Measurements from ENCODE around the gene ZNF70.
A peak's percentile ranks its signal among the peaks of the same experiment; 100 is the strongest.
"Not testable (repeated sequence)": the region's sequence is repeated elsewhere in the genome, so short reads cannot be mapped to it uniquely, and the experiment has no call there.

ZNF70 gene

DNA sequence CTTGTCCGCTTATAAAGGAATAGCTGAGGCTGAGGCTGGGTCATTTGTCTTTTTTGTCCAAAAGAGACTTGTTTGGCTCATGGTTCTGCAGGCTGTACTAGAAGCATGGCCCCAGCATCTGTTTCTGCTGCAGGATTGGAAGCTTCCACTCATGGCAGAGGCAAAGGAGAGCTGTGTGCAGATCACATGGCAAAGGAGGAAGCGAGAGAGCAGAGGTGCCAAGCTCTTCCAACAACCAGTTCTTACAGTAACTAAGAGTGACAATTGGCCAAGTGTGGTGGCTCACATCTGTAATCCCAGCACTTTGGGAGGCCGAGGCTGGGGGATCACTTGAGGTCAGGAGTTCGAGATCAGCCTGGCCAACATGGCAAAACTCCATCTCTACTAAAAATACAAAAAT, 22.8 kb downstream of the ZNF70 start:
- not testable (repeated sequence) for DNase-seq (ENCODE audit: extremely low spot score, insufficient read length, low read depth); FAIRE-seq

- DNase-seq (ENCODE audit: extremely low spot score, insufficient read length, low read depth) (no peak), FAIRE-seq (no peak)
Observed at GRCh38 chr22:23722724-23723123, 28.2 kb downstream of the ZNF70 start.

DNA sequence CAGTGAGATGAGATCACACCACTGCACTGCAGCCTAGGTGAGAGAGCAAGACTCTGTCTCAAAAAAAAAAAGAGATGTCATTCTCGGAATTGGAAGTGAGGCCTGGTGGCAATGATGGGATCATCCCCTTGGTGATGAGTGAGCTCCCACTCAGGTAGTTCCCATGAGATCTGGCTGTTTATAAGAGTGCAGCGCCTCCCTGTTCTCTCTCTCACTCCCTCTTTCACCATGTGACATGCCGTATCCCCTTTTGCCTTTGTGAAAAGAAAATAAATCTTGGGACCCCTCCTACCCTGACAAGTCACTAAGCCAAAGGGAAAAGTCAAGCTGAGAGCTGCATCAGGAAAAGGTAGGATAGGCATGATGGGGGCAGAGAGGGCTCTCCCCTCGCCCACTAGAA, 28.8 kb downstream of the ZNF70 start:
- no peak for FAIRE-seq

DNA sequence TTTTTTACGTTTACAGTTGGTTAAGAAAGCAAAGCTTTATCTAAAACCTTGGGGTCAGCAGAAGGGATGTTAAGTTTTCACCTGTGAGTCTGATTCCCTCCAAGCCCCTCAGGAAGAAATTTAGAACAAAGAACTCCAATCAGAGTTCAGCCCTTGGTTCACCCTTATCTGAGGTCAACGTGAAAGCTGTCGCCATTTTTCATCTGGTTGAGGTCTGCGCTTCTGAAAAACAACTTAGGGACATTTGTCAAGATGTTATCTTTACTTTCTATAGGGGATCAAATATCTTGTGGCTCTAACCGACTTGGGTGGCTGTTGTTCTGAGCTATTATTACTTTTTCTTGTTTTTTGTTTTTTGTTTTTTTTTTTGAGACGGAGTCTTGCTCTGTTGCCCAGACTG, 30.1 kb downstream of the ZNF70 start:
- FAIRE-seq (no peak), DNase-seq (ENCODE audit: extremely low spot score, insufficient read length, low read depth) (no peak)

More for the DNA sequence above, 28.8 kb downstream of the ZNF70 start:
- no peak for DNase-seq (ENCODE audit: extremely low spot score, insufficient read length, low read depth)

DNA sequence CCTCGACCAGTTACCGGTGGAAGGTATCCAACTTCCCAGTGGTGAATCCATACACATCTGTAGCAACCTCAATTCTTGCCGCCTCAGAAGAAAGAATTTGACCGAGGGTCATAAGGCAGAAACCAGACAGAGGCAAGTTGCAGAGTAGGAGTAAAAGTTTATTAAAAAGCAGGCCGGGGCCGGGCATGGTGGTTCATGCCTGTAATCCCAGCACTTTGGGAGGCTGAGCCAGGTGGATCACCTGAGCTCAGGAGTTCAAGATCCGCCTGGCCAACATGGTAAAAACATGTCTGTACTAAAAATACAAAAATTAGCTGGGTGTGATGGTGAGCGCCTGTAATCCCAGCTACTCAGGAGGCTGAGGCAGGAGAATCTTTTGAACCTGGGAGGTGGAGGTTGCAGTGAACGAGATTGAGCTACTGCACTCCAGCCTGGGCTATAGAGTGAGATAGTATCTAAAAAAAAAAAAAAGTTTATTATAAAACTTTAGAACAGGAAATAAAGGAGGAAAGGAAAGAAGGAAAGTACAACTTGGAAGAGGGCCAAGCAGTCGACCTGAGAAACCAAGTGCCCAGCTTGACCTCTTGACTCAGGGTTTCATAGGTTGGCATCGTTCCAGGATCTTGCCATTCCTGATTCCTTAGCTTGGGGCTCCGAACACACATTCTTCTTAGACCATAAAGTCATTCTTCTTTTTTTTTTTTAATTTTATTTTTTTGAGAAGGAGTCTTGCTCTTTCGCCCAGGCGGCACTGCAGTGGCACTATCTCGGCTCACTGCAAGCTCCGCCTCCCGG, 32.3 kb downstream of the ZNF70 start:
- FAIRE-seq, result no peak
- DNase-seq (ENCODE audit: extremely low spot score, insufficient read length, low read depth), result no peak

GRCh38 chr22:23716811-23717801, 33.8 kb downstream of the ZNF70 start:
- DNase-seq (ENCODE audit: extremely low spot score, insufficient read length, low read depth) (peak; percentile 85), FAIRE-seq (peak; percentile 91)

DNA sequence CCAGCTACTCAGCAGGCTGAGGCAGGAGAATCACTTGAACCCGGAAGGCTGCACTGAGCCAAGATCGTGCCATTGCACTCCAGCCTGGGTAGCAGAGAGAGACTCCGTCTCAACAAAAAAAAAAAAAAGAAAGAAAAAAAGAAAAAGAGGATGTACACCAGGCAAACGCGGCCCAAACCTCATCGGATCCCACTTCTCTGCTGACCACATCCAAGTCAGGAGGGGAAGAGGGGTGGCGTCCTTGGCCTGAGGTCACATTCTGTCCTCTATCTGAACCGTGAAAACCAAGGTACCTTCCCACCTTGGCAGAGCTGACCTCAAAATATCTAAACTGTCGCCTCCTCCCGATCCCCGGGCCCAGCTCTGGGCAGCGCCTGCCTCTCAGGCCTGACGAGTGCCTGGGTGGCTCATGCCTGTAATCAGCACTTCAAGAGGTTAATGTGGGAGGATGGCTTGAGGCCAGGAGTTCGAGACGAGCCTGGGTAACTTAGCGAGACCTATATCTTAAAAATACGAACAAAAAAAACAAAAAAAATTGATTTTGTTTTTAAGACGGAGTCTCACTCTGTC, 35.0 kb downstream of the ZNF70 start:
- FAIRE-seq, result no peak

GRCh38 chr22:23714596-23715578, 36.0 kb downstream of the ZNF70 start:
- FAIRE-seq (no peak), DNase-seq (ENCODE audit: extremely low spot score, insufficient read length, low read depth) (no peak)

More for the DNA sequence above, 35.0 kb downstream of the ZNF70 start:
- DNase-seq (ENCODE audit: extremely low spot score, insufficient read length, low read depth), result no peak

DNA sequence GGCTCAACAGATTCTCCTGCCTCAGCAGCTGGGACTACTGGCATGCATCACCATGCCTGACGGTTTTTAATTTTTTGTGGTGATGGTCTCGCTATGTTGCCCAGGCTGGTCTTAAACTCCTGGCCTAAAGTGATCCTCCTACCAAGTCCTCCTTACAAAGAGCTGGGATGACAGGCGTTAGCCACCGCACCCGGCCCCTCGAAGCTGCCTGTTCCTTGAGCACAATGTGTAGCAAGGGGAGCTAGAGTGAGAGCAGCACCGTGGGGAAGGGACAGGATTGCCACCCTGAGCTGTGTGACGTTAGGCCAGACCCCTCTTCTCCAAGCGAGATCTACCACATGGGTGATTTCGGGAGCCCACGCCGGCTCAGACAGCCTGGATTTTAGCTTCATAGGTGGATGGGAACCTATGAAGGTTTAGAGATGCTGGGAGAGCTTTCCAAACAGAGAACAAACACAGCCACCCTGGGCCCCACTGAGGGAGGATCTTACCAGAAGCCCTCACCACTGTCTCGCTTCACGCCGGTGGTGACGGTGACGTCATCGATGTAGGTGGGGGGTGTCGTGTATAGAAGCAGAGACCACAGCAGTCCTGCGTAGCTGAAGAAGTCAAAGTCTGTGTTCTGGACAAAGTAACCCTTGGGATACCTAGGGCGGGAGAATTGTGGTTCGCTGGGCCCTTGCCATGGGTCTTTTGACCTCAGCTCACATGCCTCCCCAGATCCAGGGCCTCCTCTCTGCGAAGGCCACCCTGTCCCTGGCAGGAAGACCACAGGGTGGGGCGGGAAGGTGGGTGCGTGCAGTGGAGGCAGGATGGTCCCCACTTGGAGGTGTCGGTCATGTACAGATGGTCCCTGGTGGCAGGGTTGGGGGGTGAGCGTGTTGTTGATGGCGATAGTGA, 37.0 kb downstream of the ZNF70 start:
- FAIRE-seq, result no peak
- no peak for DNase-seq (ENCODE audit: extremely low spot score, insufficient read length, low read depth)

GRCh38 chr22:23712256-23712655, 38.7 kb downstream of the ZNF70 start:
- FAIRE-seq (no peak), DNase-seq (ENCODE audit: extremely low spot score, insufficient read length, low read depth) (no peak)

DNA sequence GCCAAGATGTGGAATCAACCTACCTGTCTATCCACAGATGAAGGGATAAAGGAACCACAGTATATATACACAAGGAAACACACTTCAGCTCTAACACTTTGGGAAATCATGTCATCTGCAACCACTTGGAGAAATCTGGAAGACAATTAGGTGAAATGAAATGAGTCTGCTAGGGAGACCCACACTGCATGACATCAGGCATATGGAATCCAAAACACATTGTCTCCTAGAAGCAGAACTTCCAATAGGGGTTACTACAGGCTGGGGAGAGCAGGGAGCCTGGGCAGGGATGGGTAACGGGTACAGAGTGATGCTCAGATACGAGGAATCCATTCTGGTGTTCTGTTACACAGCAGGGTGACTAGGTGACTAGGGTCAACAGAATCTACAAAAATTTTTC, 41.8 kb downstream of the ZNF70 start:
- DNase-seq (ENCODE audit: extremely low spot score, insufficient read length, low read depth) (no peak), FAIRE-seq (no peak)

DNA sequence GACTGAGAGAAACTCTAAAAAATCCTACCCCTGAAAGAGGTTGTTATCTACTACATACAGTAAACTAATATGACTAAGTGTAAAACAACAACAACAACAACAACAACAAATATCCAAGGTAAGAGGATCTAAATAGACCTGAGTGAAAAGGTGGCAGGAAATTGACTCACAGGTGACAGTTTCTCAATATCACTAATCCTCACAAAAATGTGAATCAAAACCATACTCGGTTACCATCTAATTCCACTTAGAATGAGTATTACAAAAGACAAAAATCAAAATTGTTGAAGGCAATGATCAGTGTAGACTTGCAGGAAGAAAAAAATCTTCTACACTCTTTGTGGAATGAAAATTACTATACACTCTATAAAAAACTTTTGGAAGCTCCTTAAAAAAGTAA, 42.6 kb downstream of the ZNF70 start:
- no peak for FAIRE-seq
- no peak for DNase-seq (ENCODE audit: extremely low spot score, insufficient read length, low read depth)

DNA sequence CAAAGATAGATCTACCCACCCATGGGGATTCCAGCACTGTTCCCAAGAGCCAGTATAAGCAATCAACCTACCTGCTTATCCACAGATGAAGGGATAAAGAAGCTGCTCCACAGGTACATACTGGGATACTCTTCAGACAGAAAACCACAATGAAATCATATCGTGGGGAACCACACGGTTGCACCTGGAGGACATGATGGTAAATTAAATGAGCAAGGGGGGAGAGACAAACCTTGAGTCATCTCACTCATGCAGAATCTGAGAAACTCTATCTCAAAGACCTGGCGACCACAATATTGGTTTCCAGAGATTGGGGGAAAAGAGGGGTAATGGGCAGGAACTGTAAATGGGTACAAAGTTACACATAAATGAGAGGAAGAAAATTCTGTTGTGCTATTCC, 45.6 kb downstream of the ZNF70 start:
- FAIRE-seq (no peak), DNase-seq (ENCODE audit: extremely low spot score, insufficient read length, low read depth) (no peak)

- FAIRE-seq (no peak), DNase-seq (ENCODE audit: extremely low spot score, insufficient read length, low read depth) (no peak)
Observed at GRCh38 chr22:23704829-23705228, 46.1 kb downstream of the ZNF70 start.

DNA sequence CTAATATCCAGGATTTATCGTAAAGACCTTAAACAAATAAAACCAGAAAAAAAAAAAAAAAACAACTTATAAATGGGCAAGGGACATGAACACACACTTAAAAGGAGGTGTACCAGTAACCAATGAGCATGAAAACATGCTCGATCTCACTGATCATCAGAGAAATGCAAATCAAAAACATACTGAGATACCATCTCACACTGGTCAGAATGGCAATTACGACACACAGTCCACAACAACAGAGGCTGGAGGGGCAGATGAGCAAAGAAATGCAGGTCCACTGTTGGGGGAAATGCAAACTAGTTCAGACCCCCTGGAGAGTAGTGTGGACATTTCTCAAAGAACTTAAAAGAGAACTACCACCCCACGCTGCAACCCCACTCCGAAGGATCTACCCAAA, 46.9 kb downstream of the ZNF70 start:
- no peak for FAIRE-seq
- no peak for DNase-seq (ENCODE audit: extremely low spot score, insufficient read length, low read depth)

- DNase-seq (ENCODE audit: extremely low spot score, insufficient read length, low read depth) (no peak), FAIRE-seq (no peak)
Observed at GRCh38 chr22:23700706-23701105, 50.2 kb downstream of the ZNF70 start.

DNA sequence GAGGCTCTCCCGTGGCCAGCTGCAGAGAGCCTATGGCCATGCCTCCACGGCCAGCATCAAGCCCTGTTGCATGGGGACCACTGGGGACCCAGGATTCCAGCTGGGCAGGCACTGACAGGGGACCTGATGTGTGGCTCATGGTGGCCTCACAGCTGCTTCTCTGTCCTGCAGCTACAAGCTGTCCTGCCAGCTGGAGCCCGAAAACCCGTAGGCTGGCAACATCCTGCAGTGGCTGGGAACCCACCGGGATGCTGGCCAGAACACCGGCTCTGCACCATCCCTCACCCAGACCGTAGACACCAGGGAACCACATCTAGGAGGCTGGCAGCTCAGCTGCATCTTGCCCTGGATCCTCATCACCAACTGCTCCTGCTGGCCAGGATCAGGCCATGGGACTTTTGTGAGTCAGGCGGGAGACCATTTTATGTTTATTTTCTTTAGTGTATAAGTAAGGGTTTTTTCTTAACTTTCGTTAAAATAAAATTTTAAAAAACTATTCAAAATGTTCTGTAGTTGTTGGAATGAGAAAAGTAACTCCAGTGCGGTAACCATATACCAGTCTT, 52.2 kb downstream of the ZNF70 start:
- FAIRE-seq, result no peak
- no peak for DNase-seq (ENCODE audit: extremely low spot score, insufficient read length, low read depth)

DNA sequence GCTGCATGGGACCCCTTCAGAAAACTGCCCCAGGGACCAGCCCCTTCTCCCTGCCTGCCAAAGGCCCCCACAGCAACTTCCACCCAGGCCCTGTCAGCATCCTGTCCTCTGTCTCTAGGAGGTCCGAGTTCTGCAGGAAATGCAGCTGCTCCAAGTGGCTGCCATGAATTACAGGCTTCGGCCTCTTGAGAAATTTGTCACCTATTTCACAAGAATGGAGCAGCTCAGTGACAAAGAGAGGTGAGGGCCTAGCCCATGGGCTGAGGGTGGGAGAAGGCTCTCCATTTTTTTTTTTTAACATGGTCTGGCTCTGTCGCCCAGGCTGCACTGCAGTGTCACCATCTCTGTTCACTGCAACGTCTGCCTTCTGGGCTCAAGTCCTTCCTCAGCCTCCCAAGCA, 52.8 kb downstream of the ZNF70 start:
- FAIRE-seq, result no peak
- no peak for DNase-seq (ENCODE audit: extremely low spot score, insufficient read length, low read depth)

Measured in GM18507 (cell line).